GM23248 (cell line): ENCODE results near the gene AOX1.

Experiments
- EZH2 ChIP-seq: fragments of 200-600 bp; sonication (generic); IDR thresholded peaks from 2 replicates; pipeline ENCODE4 v1.6.1; 2018; ENCODE audit warnings: antibody characterized with exemption, mild to moderate bottlenecking; ENCODE audit not compliant: insufficient read depth, poor library complexity, severe bottlenecking
- EZH2phosphoT487 ChIP-seq: fragments of 200-600 bp; sonication (generic); IDR thresholded peaks from 2 replicates; pipeline ENCODE4 v1.6.1; 2018; ENCODE audit warnings: antibody characterized with exemption, moderate library complexity, mild to moderate bottlenecking, low read depth; ENCODE audit not compliant: insufficient read depth

GRCh38 chr2:200625958-200626363 is 40.1 kb downstream of the AOX1 start:
- TF ChIP-seq EZH2 (no peak), EZH2phosphoT487 (no peak)
